HEK293 (cell line): Measurements from ENCODE around the gene ESPL1.

ENCODE experiments used
- CTCF ChIP-seq: fragments of 450-650 bp; formaldehyde crosslinking; IDR thresholded peaks from 2 replicates; pipeline ENCODE4 v1.5.1; 2016; ENCODE audit warnings: missing biosample characterization, missing genetic modification characterization
- SALL2 ChIP-seq: fragments of 450-650 bp; formaldehyde crosslinking; IDR thresholded peaks from 2 replicates; pipeline ENCODE4 v1.5.0; 2017; ENCODE audit warnings: missing biosample characterization, mild to moderate bottlenecking, missing genetic modification characterization, borderline replicate concordance
- YY1 ChIP-seq: fragments of 450-650 bp; formaldehyde crosslinking; IDR thresholded peaks from 2 replicates; pipeline ENCODE4 v1.5.1; 2018; ENCODE audit warnings: missing biosample characterization, missing genetic modification characterization
- ZBTB49 ChIP-seq: fragments of 450-650 bp; formaldehyde crosslinking; IDR thresholded peaks from 2 replicates; pipeline ENCODE4 v1.5.1; 2016; ENCODE audit warnings: missing biosample characterization, missing genetic modification characterization, low read depth
- ZNF174 ChIP-seq: fragments of 450-650 bp; formaldehyde crosslinking; IDR thresholded peaks from 2 replicates; pipeline ENCODE4 v1.5.0; 2017; ENCODE audit warnings: missing biosample characterization, mild to moderate bottlenecking, missing genetic modification characterization
- ZNF645 ChIP-seq: fragments of 450-650 bp; formaldehyde crosslinking; IDR thresholded peaks from 2 replicates; pipeline ENCODE4; 2016; ENCODE audit warnings: missing biosample characterization, missing genetic modification characterization
- ZNF843 ChIP-seq: fragments of 450-650 bp; formaldehyde crosslinking; IDR thresholded peaks from 2 replicates; pipeline ENCODE4 v1.5.1; 2016; ENCODE audit warnings: missing biosample characterization, missing genetic modification characterization

- TF ChIP-seq ZNF645 (tag by site-specific recombination) (no peak), ZNF174 (tag by site-specific recombination) (no peak), YY1 (tag by site-specific recombination) (no peak), SALL2 (tag by site-specific recombination) (no peak), ZNF843 (tag by site-specific recombination) (no peak), ZBTB49 (tag by site-specific recombination) (no peak), CTCF (tag by site-specific recombination) (no peak)
These were observed 57.5 kb downstream of the ESPL1 start for GRCh38 chr12:53325511-53326061.
